Sigmoid colon (tissue), 4 donors: ENCODE results near the gene NPIPA1.
"Not testable (repeated sequence)": the region's sequence is repeated elsewhere in the genome, so short reads cannot be mapped to it uniquely, and the experiment has no call there.

Experiments used
- EP300 ChIP-seq, 4 donors: sonication (generic); formaldehyde crosslinking; IDR thresholded peaks; one replicate each; pipeline ENCODE4 v1.6.1; 2017; ENCODE audit warnings: antibody characterized with exemption in 4 of 4
- POLR2A ChIP-seq, 2 donors: fragments of 450-650 bp; IDR thresholded peaks; one replicate each; pipeline ENCODE4 v1.6.1; 2016; ENCODE audit warnings: antibody characterized with exemption in 2 of 2, mild to moderate bottlenecking in 2 of 2, moderate library complexity in 2 of 2
- POLR2AphosphoS5 ChIP-seq, 4 donors: sonication (generic); formaldehyde crosslinking; IDR thresholded peaks; one replicate each; pipeline ENCODE4 v1.6.1; 2017; ENCODE audit warnings: antibody characterized with exemption in 4 of 4
- TF ChIP-seq, protein P1 (sequence below), 4 experiments: fragments of 450-650 bp in 3 of 4; fragments of 200-600 bp in 1 of 4; IDR thresholded peaks; one replicate each; pipeline ENCODE4 v1.5.1; 2016 to 2019; ENCODE audit warnings: antibody characterized with exemption in 4 of 4, mild to moderate bottlenecking in 3 of 4, moderate library complexity in 2 of 4

DNA sequence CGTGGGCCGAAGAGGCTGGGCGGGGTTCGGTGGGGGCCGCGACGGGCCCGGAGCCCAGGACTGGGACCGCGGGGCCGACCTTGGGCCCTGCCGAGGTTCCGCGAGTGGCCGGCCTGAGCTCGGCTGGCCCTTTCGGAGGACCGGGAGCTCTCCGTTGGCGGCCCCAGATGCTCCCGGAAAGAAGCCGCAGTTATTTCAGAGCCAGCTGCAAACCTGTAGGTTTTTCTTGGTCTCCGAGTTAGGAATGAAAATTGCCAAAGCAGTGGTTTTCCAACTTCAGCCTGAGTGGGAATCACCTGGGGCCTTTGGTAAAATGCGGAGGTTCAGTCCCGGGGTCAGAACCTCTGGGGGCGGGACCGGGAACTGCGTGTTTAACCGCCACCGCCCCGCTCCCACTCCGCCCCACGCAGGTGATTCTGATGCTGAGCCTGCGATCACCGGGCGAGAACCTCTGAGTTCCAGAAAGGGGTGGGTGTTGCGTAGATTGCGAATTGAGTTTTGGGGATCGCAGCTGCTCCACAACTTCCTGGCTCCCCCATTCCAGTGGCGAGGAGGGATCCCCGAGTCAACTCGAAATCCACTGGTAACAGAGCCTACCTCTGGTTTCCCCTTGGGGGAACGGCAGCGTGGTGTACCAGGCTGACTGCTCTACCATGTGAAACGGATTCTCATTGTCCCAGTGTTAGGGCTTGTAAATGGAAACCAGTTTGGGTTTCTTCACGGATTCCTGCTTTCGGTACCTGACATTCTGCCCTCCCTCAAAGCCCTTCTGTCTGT, 38.4 kb downstream of the NPIPA1 start:
- TF ChIP-seq, protein P1, sequence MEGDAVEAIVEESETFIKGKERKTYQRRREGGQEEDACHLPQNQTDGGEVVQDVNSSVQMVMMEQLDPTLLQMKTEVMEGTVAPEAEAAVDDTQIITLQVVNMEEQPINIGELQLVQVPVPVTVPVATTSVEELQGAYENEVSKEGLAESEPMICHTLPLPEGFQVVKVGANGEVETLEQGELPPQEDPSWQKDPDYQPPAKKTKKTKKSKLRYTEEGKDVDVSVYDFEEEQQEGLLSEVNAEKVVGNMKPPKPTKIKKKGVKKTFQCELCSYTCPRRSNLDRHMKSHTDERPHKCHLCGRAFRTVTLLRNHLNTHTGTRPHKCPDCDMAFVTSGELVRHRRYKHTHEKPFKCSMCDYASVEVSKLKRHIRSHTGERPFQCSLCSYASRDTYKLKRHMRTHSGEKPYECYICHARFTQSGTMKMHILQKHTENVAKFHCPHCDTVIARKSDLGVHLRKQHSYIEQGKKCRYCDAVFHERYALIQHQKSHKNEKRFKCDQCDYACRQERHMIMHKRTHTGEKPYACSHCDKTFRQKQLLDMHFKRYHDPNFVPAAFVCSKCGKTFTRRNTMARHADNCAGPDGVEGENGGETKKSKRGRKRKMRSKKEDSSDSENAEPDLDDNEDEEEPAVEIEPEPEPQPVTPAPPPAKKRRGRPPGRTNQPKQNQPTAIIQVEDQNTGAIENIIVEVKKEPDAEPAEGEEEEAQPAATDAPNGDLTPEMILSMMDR (IDR thresholded peaks at IDR 0.05) = peak in 3 of 4 experiments; percentile 23 to 47 (median 29)
- TF ChIP-seq EP300, POLR2A (IDR thresholded peaks at IDR 0.05): not testable (repeated sequence)
- TF ChIP-seq POLR2AphosphoS5 (IDR thresholded peaks at IDR 0.05) = peak in 1 of 4 donors; percentile 17
